Measurements from ENCODE around the gene SUB1. TPM values are rescaled to one million over a fixed set of nuclear protein-coding genes. Genes with fewer than 3 reads are reported as not detected.
"Not testable (repeated sequence)": the region's sequence is repeated elsewhere in the genome, so short reads cannot be mapped to it uniquely, and the experiment has no call there.

The SUB1 gene
- total RNA-seq, 1 donor: 301 TPM

GRCh38 chr5:32554181-32554780 is 31.1 kb upstream of the SUB1 start:
- peaks cover 13% of the 10 kb centered on the region for H3K4me1 ChIP-seq (ENCODE audit: insufficient read depth, low read length)
- not testable (repeated sequence) for H3K27me3 ChIP-seq (ENCODE audit: insufficient read depth, low read length); H3K9me3 ChIP-seq (ENCODE audit: low read depth, low read length); H3K4me3 ChIP-seq (ENCODE audit: low read length)

GRCh38 chr5:32556543-32556942 is 28.8 kb upstream of the SUB1 start:
- H3K9me3 ChIP-seq (ENCODE audit: low read depth, low read length); H3K4me3 ChIP-seq (ENCODE audit: low read length); H3K27me3 ChIP-seq (ENCODE audit: insufficient read depth, low read length): not testable (repeated sequence)
- peaks cover 13% of the 10 kb centered on the region for H3K4me1 ChIP-seq (ENCODE audit: insufficient read depth, low read length)

DNA sequence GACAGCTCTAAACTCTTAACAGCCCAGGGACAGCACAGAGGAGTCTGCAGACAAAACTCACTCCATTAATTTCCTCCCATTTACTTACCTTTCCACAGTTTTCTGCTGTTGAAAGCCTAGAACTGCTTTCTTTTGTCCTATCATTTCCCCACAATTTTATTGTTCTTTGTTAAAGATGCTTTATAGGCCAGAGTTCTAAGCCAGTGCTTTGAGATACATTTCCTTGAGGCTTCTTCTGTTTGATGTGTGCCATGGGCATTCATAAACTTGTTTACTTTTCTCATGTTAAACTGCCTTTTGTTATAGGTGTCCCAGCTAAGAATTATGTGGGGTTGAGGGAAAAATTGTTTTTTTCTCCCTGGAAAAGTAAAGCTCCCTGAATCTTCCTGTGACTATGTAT is 25.9 kb upstream of the SUB1 start:
- Histone ChIP-seq H3K4me1 (ENCODE audit: insufficient read depth, low read length) (peaks cover 2% of the 10 kb centered on the region), H3K9me3 (ENCODE audit: low read depth, low read length) (no peaks in the 10 kb centered on the region), H3K4me3 (ENCODE audit: low read length) (no peak overlapping the region), H3K27me3 (ENCODE audit: insufficient read depth, low read length) (no peaks in the 10 kb centered on the region)

- H3K9me3 ChIP-seq (ENCODE audit: low read depth, low read length): no peaks in the 10 kb centered on the region
- H3K4me3 ChIP-seq (ENCODE audit: low read length): no peak overlapping the region
- no peaks in the 10 kb centered on the region for H3K4me1 ChIP-seq (ENCODE audit: insufficient read depth, low read length)
- no peaks in the 10 kb centered on the region for H3K27me3 ChIP-seq (ENCODE audit: insufficient read depth, low read length)
These were observed 25.4 kb upstream of the SUB1 start for GRCh38 chr5:32559921-32560320.

DNA sequence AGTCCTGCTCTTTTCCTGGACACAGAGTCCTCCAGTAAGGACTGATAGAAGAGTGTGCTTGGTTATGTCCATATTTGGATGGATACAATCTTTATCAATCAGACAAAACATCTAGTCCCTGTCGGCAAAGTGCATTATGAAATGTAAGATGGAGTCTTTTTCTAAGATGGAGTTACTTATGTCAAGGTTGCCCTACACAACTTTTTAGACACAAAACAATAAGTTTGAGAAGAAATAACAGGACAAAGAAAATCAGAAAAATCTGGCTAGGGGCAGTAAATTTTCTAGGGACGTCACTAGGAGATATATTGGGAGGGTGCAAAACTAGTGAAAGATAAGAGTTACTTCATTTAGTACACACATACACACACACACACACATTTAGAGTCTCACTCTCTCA is 23.3 kb upstream of the SUB1 start:
- Histone ChIP-seq H3K4me1 (ENCODE audit: insufficient read depth, low read length) (no peaks in the 10 kb centered on the region), H3K27me3 (ENCODE audit: insufficient read depth, low read length) (no peaks in the 10 kb centered on the region), H3K4me3 (ENCODE audit: low read length) (no peak overlapping the region), H3K9me3 (ENCODE audit: low read depth, low read length) (no peaks in the 10 kb centered on the region)

DNA sequence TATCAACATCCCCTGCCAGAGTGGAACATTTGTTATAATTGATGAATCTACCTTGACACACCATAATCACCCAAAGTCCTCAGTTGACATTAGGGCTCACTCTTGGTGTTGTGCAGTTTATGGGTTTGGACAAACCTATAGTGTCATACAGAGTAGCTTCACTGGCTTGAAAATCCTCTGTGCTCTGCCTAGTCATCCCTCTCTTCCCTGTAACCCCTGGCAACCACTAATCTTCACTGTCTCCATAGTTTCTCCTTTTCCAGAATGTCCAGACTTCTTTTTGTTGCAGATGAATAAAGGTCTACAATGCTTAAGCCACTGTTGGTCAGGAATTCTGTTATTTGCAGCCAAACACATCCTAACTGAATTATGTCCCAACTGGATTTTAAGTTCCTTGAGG is 22.5 kb upstream of the SUB1 start:
- Histone ChIP-seq H3K4me3 (ENCODE audit: low read length) (no peak overlapping the region), H3K27me3 (ENCODE audit: insufficient read depth, low read length) (no peaks in the 10 kb centered on the region), H3K4me1 (ENCODE audit: insufficient read depth, low read length) (no peaks in the 10 kb centered on the region), H3K9me3 (ENCODE audit: low read depth, low read length) (no peaks in the 10 kb centered on the region)

DNA sequence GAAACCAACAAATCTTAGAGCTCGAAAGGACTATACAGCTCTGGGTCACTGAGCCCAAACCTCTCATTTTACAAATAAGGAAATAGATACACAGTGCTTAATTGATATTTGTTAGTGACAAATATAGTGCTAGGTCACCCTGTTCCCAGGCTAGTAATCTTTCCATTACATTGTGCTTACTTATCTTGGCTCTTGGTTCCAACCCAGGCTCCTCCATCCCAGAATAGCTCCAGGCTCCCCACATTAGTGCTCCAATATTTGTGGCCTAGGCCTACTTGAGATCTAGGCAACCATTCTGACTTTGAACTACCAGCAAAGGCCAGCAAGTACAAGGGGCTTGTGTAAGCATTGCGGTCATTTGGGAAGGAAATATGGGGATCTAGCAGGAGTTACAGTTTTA is 21.7 kb upstream of the SUB1 start:
- no peaks in the 10 kb centered on the region for H3K9me3 ChIP-seq (ENCODE audit: low read depth, low read length)
- H3K4me3 ChIP-seq (ENCODE audit: low read length): no peak overlapping the region
- no peaks in the 10 kb centered on the region for H3K27me3 ChIP-seq (ENCODE audit: insufficient read depth, low read length)
- H3K4me1 ChIP-seq (ENCODE audit: insufficient read depth, low read length): no peaks in the 10 kb centered on the region

DNA sequence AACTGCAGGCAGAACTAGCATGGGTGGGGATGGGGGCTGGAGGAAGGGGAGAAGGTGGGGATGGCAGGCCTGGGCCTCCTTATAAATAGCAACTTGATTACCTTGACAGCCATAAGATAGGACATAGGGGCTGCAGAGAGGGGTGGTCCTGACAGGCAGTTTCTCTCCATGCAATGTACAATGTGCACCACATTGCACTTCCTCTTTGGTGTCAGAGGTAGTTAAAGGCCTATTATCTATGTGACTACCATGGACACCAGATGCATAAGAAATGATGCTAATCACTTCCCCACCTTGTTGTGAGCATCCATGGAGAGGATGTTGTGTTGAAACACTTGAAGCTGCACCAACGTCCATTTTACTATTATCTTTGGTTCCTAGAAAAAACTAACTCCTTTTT is 20.2 kb upstream of the SUB1 start:
- no peaks in the 10 kb centered on the region for H3K27me3 ChIP-seq (ENCODE audit: insufficient read depth, low read length)
- no peaks in the 10 kb centered on the region for H3K9me3 ChIP-seq (ENCODE audit: low read depth, low read length)
- H3K4me1 ChIP-seq (ENCODE audit: insufficient read depth, low read length): no peaks in the 10 kb centered on the region
- no peak overlapping the region for H3K4me3 ChIP-seq (ENCODE audit: low read length)

DNA sequence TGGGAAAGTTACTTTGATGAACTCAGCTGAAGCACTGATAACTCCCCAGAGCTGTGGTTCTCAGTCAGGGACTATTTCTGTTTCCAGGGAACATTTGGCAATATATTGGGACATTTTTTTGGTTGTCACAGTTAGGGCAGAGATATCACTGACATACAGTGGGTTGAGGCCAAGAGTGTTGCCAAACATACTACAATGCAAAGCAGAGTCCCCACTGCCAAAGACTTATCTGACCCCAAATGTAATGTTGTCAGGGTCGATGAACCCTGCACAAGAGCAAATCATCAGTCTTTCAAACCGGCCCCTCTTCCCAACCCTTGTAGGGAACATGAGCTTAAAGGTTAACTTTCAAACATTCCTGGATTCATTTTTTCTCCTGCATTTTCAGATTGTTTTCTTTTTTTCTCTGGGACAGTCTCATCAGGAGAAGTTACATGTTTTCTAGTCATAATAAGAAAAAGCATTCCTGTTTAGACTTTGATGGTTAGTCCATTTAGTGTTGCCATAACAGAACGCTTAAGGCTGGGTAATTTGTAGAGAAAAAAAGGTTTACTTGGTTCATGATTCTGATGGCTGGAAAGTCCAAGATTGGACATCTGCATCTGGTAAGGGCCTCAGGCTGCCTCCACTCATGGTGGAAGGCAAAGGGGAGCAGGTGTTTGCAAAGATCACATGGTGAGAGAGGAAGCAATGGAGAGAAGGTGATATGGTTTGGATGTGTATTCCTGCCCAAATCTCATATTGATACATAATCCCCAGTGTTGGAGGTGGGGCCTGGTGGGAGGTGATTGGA is 18.8 kb upstream of the SUB1 start:
- H3K4me1 ChIP-seq (ENCODE audit: insufficient read depth, low read length): no peaks in the 10 kb centered on the region
- no peak overlapping the region for H3K4me3 ChIP-seq (ENCODE audit: low read length)
- no peaks in the 10 kb centered on the region for H3K27me3 ChIP-seq (ENCODE audit: insufficient read depth, low read length)

DNA sequence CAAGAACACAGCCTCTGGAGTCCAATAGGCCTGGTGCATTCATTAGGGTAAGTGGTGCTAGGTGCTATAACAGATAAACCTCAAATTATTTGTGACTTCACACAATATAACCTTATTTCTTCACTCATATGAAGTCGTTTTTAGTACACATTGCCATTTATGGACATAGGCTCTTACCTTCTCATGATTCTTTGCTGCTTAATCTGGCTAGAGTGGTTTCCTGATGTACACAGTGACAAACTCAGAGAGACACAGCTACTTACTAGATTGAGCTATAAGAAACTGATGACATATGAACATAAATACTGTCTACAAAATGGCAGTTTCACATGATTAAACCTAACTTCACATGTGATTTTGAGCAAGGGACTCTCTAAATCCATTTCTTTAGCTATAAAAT is 14.2 kb upstream of the SUB1 start:
- no peaks in the 10 kb centered on the region for H3K9me3 ChIP-seq (ENCODE audit: low read depth, low read length)
- no peak overlapping the region for H3K4me3 ChIP-seq (ENCODE audit: low read length)
- no peaks in the 10 kb centered on the region for H3K4me1 ChIP-seq (ENCODE audit: insufficient read depth, low read length)
- H3K27me3 ChIP-seq (ENCODE audit: insufficient read depth, low read length): no peaks in the 10 kb centered on the region

More for the DNA sequence above, 18.8 kb upstream of the SUB1 start:
- no peaks in the 10 kb centered on the region for H3K9me3 ChIP-seq (ENCODE audit: low read depth, low read length)

- H3K9me3 ChIP-seq (ENCODE audit: low read depth, low read length): no peaks in the 10 kb centered on the region
- H3K27me3 ChIP-seq (ENCODE audit: insufficient read depth, low read length): no peaks in the 10 kb centered on the region
- H3K4me1 ChIP-seq (ENCODE audit: insufficient read depth, low read length): no peaks in the 10 kb centered on the region
- H3K4me3 ChIP-seq (ENCODE audit: low read length): no peak overlapping the region
These were observed 12.4 kb upstream of the SUB1 start for GRCh38 chr5:32572778-32573480.

- not testable (repeated sequence) for H3K4me1 ChIP-seq (ENCODE audit: insufficient read depth, low read length); H3K9me3 ChIP-seq (ENCODE audit: low read depth, low read length); H3K4me3 ChIP-seq (ENCODE audit: low read length); H3K27me3 ChIP-seq (ENCODE audit: insufficient read depth, low read length)
These were observed 11.9 kb upstream of the SUB1 start for GRCh38 chr5:32573481-32573854.

- Histone ChIP-seq H3K4me3 (ENCODE audit: low read length) (no peak overlapping the region), H3K9me3 (ENCODE audit: low read depth, low read length) (no peaks in the 10 kb centered on the region), H3K4me1 (ENCODE audit: insufficient read depth, low read length) (peaks cover 6% of the 10 kb centered on the region), H3K27me3 (ENCODE audit: insufficient read depth, low read length) (no peaks in the 10 kb centered on the region)
These were observed 10.7 kb upstream of the SUB1 start for GRCh38 chr5:32574540-32575175.

DNA sequence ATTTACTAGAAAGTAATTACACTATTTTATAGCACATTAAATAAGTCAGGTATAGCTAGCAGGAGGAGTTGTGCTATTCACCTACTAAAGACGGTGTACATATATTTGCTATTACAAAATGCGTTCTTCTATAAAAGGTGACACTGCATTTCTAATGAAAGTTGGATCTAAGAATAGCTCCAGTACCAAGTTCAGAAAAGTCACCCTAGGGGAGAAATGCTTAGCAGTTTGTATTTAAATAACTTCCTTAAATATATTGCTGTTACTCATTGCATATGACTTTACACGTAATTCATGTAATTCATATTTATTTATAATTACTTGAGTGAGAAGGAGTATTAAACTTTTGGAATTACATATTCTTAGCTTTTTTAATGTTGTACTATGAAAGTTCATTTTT is 7.0 kb upstream of the SUB1 start:
- Histone ChIP-seq H3K27me3 (ENCODE audit: insufficient read depth, low read length) (no peaks in the 10 kb centered on the region), H3K9me3 (ENCODE audit: low read depth, low read length) (no peaks in the 10 kb centered on the region), H3K4me1 (ENCODE audit: insufficient read depth, low read length) (peaks cover 36% of the 10 kb centered on the region), H3K4me3 (ENCODE audit: low read length) (no peak overlapping the region)

- peaks cover 40% of the 10 kb centered on the region for H3K4me1 ChIP-seq (ENCODE audit: insufficient read depth, low read length)
These were observed 6.6 kb upstream of the SUB1 start for GRCh38 chr5:32578764-32579163.

More at GRCh38 chr5:32578764-32579163, 6.6 kb upstream of the SUB1 start:
- Histone ChIP-seq H3K9me3 (ENCODE audit: low read depth, low read length) (no peaks in the 10 kb centered on the region), H3K27me3 (ENCODE audit: insufficient read depth, low read length) (no peaks in the 10 kb centered on the region), H3K4me3 (ENCODE audit: low read length) (no peak overlapping the region)
